ENCODE measurements around the gene MCF2L. TPM values are rescaled to one million over a fixed set of nuclear protein-coding genes. Genes with fewer than 3 reads are reported as not detected.

MCF2L gene
- total RNA-seq, 1 donor from 2014 or later = 90.0 TPM

GRCh38 chr13:113051641-113052040, 82.6 kb downstream of the MCF2L start:
- Mint-ChIP-seq H3K27ac (no peak overlapping the region), H3K36me3 (ENCODE audit: insufficient read depth) (peaks cover 8% of the 10 kb centered on the region), H3K9me3 (ENCODE audit: low read depth) (no peaks in the 10 kb centered on the region), H3K27me3 (no peaks in the 10 kb centered on the region), H3K4me1 (ENCODE audit: low read depth) (no peaks in the 10 kb centered on the region), H3K4me3 (ENCODE audit: low read depth) (no peak overlapping the region)
- no peak for TF ChIP-seq CTCF (IDR thresholded peaks at IDR 0.05; ENCODE audit: unreplicated experiment)
- DNase-seq (ENCODE audit: low spot score, unreplicated experiment) = no peak

GRCh38 chr13:113052206-113052605, 83.2 kb downstream of the MCF2L start:
- Mint-ChIP-seq H3K36me3 (ENCODE audit: insufficient read depth) (peaks cover 6% of the 10 kb centered on the region), H3K9me3 (ENCODE audit: low read depth) (no peaks in the 10 kb centered on the region), H3K27ac (no peak overlapping the region), H3K4me3 (ENCODE audit: low read depth) (no peak overlapping the region), H3K27me3 (no peaks in the 10 kb centered on the region), H3K4me1 (ENCODE audit: low read depth) (no peaks in the 10 kb centered on the region)
- no peak for TF ChIP-seq CTCF (IDR thresholded peaks at IDR 0.05; ENCODE audit: unreplicated experiment)
- no peak for DNase-seq (ENCODE audit: low spot score, unreplicated experiment)

- H3K27ac Mint-ChIP-seq = no peak overlapping the region
- no peak for DNase-seq (ENCODE audit: low spot score, unreplicated experiment)
- no peaks in the 10 kb centered on the region for H3K27me3 Mint-ChIP-seq
- H3K4me1 Mint-ChIP-seq (ENCODE audit: low read depth) = no peaks in the 10 kb centered on the region
- no peaks in the 10 kb centered on the region for H3K9me3 Mint-ChIP-seq (ENCODE audit: low read depth)
- peaks cover 3% of the 10 kb centered on the region for H3K36me3 Mint-ChIP-seq (ENCODE audit: insufficient read depth)
- no peak for TF ChIP-seq CTCF (IDR thresholded peaks at IDR 0.05; ENCODE audit: unreplicated experiment)
- no peak overlapping the region for H3K4me3 Mint-ChIP-seq (ENCODE audit: low read depth)
These were observed 84.0 kb downstream of the MCF2L start for GRCh38 chr13:113052971-113053370.

- peaks cover 3% of the 10 kb centered on the region for H3K36me3 Mint-ChIP-seq (ENCODE audit: insufficient read depth)
- no peak for DNase-seq (ENCODE audit: low spot score, unreplicated experiment)
- no peaks in the 10 kb centered on the region for H3K9me3 Mint-ChIP-seq (ENCODE audit: low read depth)
- no peak for TF ChIP-seq CTCF (IDR thresholded peaks at IDR 0.05; ENCODE audit: unreplicated experiment)
- no peaks in the 10 kb centered on the region for H3K4me1 Mint-ChIP-seq (ENCODE audit: low read depth)
- H3K27me3 Mint-ChIP-seq = no peaks in the 10 kb centered on the region
- H3K27ac Mint-ChIP-seq = no peak overlapping the region
- no peak overlapping the region for H3K4me3 Mint-ChIP-seq (ENCODE audit: low read depth)
These were observed 84.4 kb downstream of the MCF2L start for GRCh38 chr13:113053376-113053775.

GRCh38 chr13:113053801-113054604, 85.0 kb downstream of the MCF2L start:
- H3K27ac Mint-ChIP-seq = no peak overlapping the region
- H3K4me3 Mint-ChIP-seq (ENCODE audit: low read depth) = no peak overlapping the region
- TF ChIP-seq CTCF (IDR thresholded peaks at IDR 0.05; ENCODE audit: unreplicated experiment) = no peak
- H3K4me1 Mint-ChIP-seq (ENCODE audit: low read depth) = no peaks in the 10 kb centered on the region
- no peaks in the 10 kb centered on the region for H3K27me3 Mint-ChIP-seq
- no peak for DNase-seq (ENCODE audit: low spot score, unreplicated experiment)
- H3K9me3 Mint-ChIP-seq (ENCODE audit: low read depth) = no peaks in the 10 kb centered on the region
- peaks cover 3% of the 10 kb centered on the region for H3K36me3 Mint-ChIP-seq (ENCODE audit: insufficient read depth)

All from progenitor cell of endocrine pancreas (in vitro differentiated cells).